ENCODE results near the gene C2orf78.
A peak's percentile ranks its signal among the peaks of the same experiment; 100 is the strongest.

Gene C2orf78

GRCh38 chr2:73828389-73828817 is 44.4 kb downstream of the C2orf78 start:
- peaks cover 6% of the 10 kb centered on the region; the same call in 1 of the 2 replicates for H3K4me1 ChIP-seq (ENCODE audit: insufficient read depth, low read length)
- no peak overlapping the region for H3K27ac ChIP-seq (ENCODE audit: low read length)

GRCh38 chr2:73828818-73829570 is 45.0 kb downstream of the C2orf78 start, which contains the start of gene STAMBP:
TSS of gene STAMBP (plus strand) at chr2:73828961. CDS start at chr2:73830857, 1,896 bp downstream.
- Histone ChIP-seq H3K27ac (ENCODE audit: low read length) (peak within 1 kb of the TSS; percentile 65), H3K27me3 (ENCODE audit: insufficient read depth, low read length) (peaks cover 30% of the 10 kb centered on the region; the same call in 1 of the 2 replicates), H3K4me1 (ENCODE audit: insufficient read depth, low read length) (peaks cover 6% of the 10 kb centered on the region; the same call in 1 of the 2 replicates), H3K9me3 (ENCODE audit: insufficient read depth, low read depth, low read length) (no peaks in the 10 kb centered on the region), H3K4me3 (ENCODE audit: low read length) (peak within 1 kb of the TSS; percentile 92), H3K36me3 (ENCODE audit: insufficient read depth, low read depth, low read length) (peaks cover 28% of the 10 kb centered on the region), H3K9ac (ENCODE audit: low read depth, low read length) (peak within 1 kb of the TSS; percentile 93)

More at GRCh38 chr2:73828389-73828817, 44.4 kb downstream of the C2orf78 start:
- H3K27me3 ChIP-seq (ENCODE audit: insufficient read depth, low read length) = peaks cover 30% of the 10 kb centered on the region; the same call in 1 of the 2 replicates
- peak overlapping the region; percentile 92 for H3K4me3 ChIP-seq (ENCODE audit: low read length)
- peaks cover 24% of the 10 kb centered on the region for H3K36me3 ChIP-seq (ENCODE audit: insufficient read depth, low read depth, low read length)
- no peaks in the 10 kb centered on the region for H3K9me3 ChIP-seq (ENCODE audit: insufficient read depth, low read depth, low read length)
- H3K9ac ChIP-seq (ENCODE audit: low read depth, low read length) = no peak overlapping the region

- Histone ChIP-seq H3K4me3 (ENCODE audit: low read length) (no peak overlapping the region), H3K36me3 (ENCODE audit: insufficient read depth, low read depth, low read length) (peaks cover 32% of the 10 kb centered on the region), H3K27ac (ENCODE audit: low read length) (no peak overlapping the region)
Measured at GRCh38 chr2:73830871-73831401, 47.0 kb downstream of the C2orf78 start.

GRCh38 chr2:73832930-73833329 is 48.9 kb downstream of the C2orf78 start:
- Histone ChIP-seq H3K27me3 (ENCODE audit: insufficient read depth, low read length) (no peaks in the 10 kb centered on the region; the same call in 1 of the 2 replicates), H3K4me3 (ENCODE audit: low read length) (no peak overlapping the region), H3K27ac (ENCODE audit: low read length) (no peak overlapping the region), H3K36me3 (ENCODE audit: insufficient read depth, low read depth, low read length) (peaks cover 37% of the 10 kb centered on the region), H3K4me1 (ENCODE audit: insufficient read depth, low read length) (peaks cover 6% of the 10 kb centered on the region; the same call in 1 of the 2 replicates), H3K9me3 (ENCODE audit: insufficient read depth, low read depth, low read length) (no peaks in the 10 kb centered on the region), H3K9ac (ENCODE audit: low read depth, low read length) (no peak overlapping the region)

More at GRCh38 chr2:73830871-73831401, 47.0 kb downstream of the C2orf78 start:
- H3K9ac ChIP-seq (ENCODE audit: low read depth, low read length) = no peak overlapping the region
- peaks cover 6% of the 10 kb centered on the region; the same call in 1 of the 2 replicates for H3K4me1 ChIP-seq (ENCODE audit: insufficient read depth, low read length)
- H3K27me3 ChIP-seq (ENCODE audit: insufficient read depth, low read length) = peaks cover 17% of the 10 kb centered on the region; the same call in 1 of the 2 replicates
- H3K9me3 ChIP-seq (ENCODE audit: insufficient read depth, low read depth, low read length) = no peaks in the 10 kb centered on the region

GRCh38 chr2:73836141-73836943 is 52.4 kb downstream of the C2orf78 start:
- Histone ChIP-seq H3K9me3 (ENCODE audit: insufficient read depth, low read depth, low read length) (no peaks in the 10 kb centered on the region), H3K27ac (ENCODE audit: low read length) (no peak overlapping the region), H3K36me3 (ENCODE audit: insufficient read depth, low read depth, low read length) (peaks cover 48% of the 10 kb centered on the region), H3K4me1 (ENCODE audit: insufficient read depth, low read length) (no peaks in the 10 kb centered on the region), H3K27me3 (ENCODE audit: insufficient read depth, low read length) (no peaks in the 10 kb centered on the region), H3K9ac (ENCODE audit: low read depth, low read length) (no peak overlapping the region), H3K4me3 (ENCODE audit: low read length) (no peak overlapping the region)

- no peak overlapping the region for H3K27ac ChIP-seq (ENCODE audit: low read length)
- no peak overlapping the region for H3K4me3 ChIP-seq (ENCODE audit: low read length)
- H3K36me3 ChIP-seq (ENCODE audit: insufficient read depth, low read depth, low read length) = peaks cover 46% of the 10 kb centered on the region
- H3K9me3 ChIP-seq (ENCODE audit: insufficient read depth, low read depth, low read length) = no peaks in the 10 kb centered on the region
- H3K27me3 ChIP-seq (ENCODE audit: insufficient read depth, low read length) = no peaks in the 10 kb centered on the region
- no peaks in the 10 kb centered on the region for H3K4me1 ChIP-seq (ENCODE audit: insufficient read depth, low read length)
- H3K9ac ChIP-seq (ENCODE audit: low read depth, low read length) = no peak overlapping the region
Measured at GRCh38 chr2:73837847-73838585, 54.0 kb downstream of the C2orf78 start.

GRCh38 chr2:73838889-73839534 is 55.0 kb downstream of the C2orf78 start:
- H3K9me3 ChIP-seq (ENCODE audit: insufficient read depth, low read depth, low read length) = no peaks in the 10 kb centered on the region
- H3K27ac ChIP-seq (ENCODE audit: low read length) = no peak overlapping the region
- peaks cover 42% of the 10 kb centered on the region for H3K36me3 ChIP-seq (ENCODE audit: insufficient read depth, low read depth, low read length)
- no peak overlapping the region for H3K9ac ChIP-seq (ENCODE audit: low read depth, low read length)
- H3K4me1 ChIP-seq (ENCODE audit: insufficient read depth, low read length) = no peaks in the 10 kb centered on the region
- no peaks in the 10 kb centered on the region for H3K27me3 ChIP-seq (ENCODE audit: insufficient read depth, low read length)
- no peak overlapping the region for H3K4me3 ChIP-seq (ENCODE audit: low read length)

- Histone ChIP-seq H3K36me3 (ENCODE audit: insufficient read depth, low read depth, low read length) (peaks cover 50% of the 10 kb centered on the region), H3K4me1 (ENCODE audit: insufficient read depth, low read length) (no peaks in the 10 kb centered on the region), H3K27me3 (ENCODE audit: insufficient read depth, low read length) (no peaks in the 10 kb centered on the region), H3K9ac (ENCODE audit: low read depth, low read length) (no peak overlapping the region), H3K27ac (ENCODE audit: low read length) (no peak overlapping the region), H3K4me3 (ENCODE audit: low read length) (no peak overlapping the region), H3K9me3 (ENCODE audit: insufficient read depth, low read depth, low read length) (no peaks in the 10 kb centered on the region)
Measured at GRCh38 chr2:73839653-73840411, 55.8 kb downstream of the C2orf78 start.

GRCh38 chr2:73841912-73842738 is 58.1 kb downstream of the C2orf78 start:
- Histone ChIP-seq H3K27ac (ENCODE audit: low read length) (no peak overlapping the region), H3K4me3 (ENCODE audit: low read length) (no peak overlapping the region), H3K36me3 (ENCODE audit: insufficient read depth, low read depth, low read length) (peaks cover 65% of the 10 kb centered on the region), H3K4me1 (ENCODE audit: insufficient read depth, low read length) (no peaks in the 10 kb centered on the region), H3K27me3 (ENCODE audit: insufficient read depth, low read length) (no peaks in the 10 kb centered on the region), H3K9me3 (ENCODE audit: insufficient read depth, low read depth, low read length) (no peaks in the 10 kb centered on the region), H3K9ac (ENCODE audit: low read depth, low read length) (no peak overlapping the region)

- Histone ChIP-seq H3K4me1 (ENCODE audit: insufficient read depth, low read length) (no peaks in the 10 kb centered on the region), H3K4me3 (ENCODE audit: low read length) (no peak overlapping the region), H3K27me3 (ENCODE audit: insufficient read depth, low read length) (no peaks in the 10 kb centered on the region), H3K9me3 (ENCODE audit: insufficient read depth, low read depth, low read length) (no peaks in the 10 kb centered on the region), H3K36me3 (ENCODE audit: insufficient read depth, low read depth, low read length) (peaks cover 70% of the 10 kb centered on the region), H3K9ac (ENCODE audit: low read depth, low read length) (no peak overlapping the region), H3K27ac (ENCODE audit: low read length) (no peak overlapping the region)
Measured at GRCh38 chr2:73842739-73843019, 58.7 kb downstream of the C2orf78 start.
